HG02763 (cell line): ENCODE measurements around the gene IPMK.
"Not testable (repeated sequence)": the region's sequence is repeated elsewhere in the genome, so short reads cannot be mapped to it uniquely, and the experiment has no call there.

ENCODE experiments used
- ATAC-seq: cut with Tn5 transposase; IDR thresholded peaks from one replicate; pipeline ENCODE4 v1.9.1; 2021; ENCODE audit warnings: mild to moderate bottlenecking, moderate library complexity; ENCODE audit not compliant: unreplicated experiment

The IPMK gene

DNA sequence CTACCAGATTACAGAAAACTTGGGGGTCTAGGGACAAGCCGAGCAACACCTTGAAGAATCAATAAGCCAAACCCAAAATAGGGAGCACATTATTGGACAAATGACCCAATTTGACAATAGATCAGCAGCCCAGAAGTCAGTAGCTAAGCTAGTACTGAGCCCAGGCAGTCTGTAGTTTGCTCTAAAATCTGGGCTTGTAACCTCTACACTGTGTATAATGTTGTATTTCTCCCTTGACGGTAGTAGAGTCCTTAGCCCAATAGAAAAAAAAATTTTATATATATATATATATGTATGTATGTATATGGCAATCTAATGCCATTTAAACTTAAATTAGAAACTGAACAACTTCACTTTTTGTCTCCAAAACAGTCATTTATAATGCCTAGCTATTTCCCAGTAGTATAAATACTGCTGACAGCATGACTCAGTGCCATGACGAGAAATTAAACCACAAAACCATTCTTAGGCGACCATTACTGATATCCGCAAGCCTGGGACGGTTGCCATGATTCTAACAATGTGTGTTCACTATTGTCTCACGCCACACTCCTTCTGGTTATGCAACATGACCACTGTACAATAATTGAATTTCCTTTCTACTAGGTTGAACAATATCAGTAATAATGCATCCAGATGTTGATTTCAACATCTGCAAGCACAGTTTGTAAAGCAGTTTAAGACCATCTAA is 110.5 kb downstream of the IPMK start:
- no peak for ATAC-seq

DNA sequence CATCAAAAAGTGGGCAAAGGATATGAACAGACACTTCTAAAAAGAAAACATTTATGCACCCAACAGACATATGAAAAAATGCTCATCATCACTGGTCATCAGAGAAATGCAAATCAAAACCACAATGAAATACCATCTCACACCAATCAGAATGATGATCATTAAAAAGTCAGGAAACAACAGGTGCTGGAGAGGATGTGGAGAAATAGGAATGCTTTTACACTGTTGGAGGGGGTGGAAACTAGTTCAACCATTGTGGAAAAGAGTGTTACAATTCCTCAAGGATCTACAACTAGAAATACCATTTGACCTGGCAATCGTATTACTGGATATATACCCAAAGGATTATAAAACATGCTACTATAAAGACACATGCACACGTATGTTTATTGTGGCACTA is 111.8 kb downstream of the IPMK start:
- not testable (repeated sequence) for ATAC-seq

DNA sequence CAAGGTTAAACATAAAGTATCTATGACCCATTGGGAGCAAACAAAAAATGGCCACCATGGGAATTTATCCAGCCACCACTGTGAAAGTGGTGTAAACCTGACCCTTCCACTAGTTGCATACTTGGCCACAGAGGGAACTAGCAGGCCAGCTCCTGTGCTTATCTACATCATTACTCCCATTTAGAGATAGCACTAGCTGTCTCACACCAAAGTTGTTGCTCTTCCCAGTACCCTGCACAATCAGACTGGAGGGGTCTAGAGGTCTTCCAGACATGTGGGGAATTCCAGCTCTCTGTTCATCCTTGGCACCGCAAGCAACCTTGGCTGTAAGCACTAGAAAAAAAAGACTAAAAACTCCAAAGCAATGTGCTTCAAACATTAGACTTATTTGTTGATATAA is 113.9 kb downstream of the IPMK start:
- ATAC-seq: no peak

DNA sequence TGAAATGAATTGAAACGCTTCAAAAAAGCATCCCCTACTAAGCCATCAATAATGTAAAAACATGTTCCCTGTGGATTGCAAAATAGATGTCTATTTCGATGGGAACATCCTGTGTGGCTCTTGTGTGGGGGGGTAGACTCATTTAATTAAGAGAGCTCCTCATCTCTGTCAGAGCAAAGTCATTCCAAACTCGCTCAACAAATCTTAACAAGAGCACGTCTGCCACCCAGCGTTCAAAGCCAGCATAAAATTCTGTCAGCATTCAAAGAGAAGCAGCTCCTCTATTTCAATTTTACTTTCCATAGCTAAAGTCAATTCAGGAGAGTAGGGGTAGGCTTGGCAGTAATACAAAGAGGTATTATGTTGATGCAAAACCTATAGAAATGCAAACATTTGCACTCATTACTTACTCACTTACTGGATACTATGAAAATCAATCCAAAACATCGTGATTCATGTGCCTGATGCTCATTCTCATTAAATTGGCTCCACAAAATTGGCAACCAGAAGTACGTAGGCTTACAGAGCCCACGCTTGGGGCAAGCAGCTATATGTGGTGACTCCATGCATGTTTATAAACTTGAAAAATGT is 114.9 kb downstream of the IPMK start:
- peak; percentile 61 for ATAC-seq

DNA sequence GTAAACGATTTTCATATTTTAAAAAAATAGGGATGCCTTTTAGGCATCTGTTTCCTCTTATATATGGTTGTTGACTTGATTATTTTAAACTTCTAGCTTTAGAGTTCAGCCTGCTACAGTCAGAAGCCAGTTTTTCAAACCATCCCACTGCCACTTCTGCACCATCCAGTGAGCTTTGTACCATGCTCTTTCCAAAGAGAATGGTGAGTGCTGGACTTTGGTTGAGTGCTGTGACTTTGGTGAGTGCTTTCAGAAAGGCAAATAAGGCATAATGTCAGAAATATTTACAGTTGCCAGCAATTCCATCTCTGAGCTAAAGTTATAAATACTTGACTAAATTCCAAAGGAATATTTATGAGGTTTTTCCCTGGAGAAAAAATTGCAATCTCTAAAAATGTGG is 117.4 kb downstream of the IPMK start:
- ATAC-seq: no peak

DNA sequence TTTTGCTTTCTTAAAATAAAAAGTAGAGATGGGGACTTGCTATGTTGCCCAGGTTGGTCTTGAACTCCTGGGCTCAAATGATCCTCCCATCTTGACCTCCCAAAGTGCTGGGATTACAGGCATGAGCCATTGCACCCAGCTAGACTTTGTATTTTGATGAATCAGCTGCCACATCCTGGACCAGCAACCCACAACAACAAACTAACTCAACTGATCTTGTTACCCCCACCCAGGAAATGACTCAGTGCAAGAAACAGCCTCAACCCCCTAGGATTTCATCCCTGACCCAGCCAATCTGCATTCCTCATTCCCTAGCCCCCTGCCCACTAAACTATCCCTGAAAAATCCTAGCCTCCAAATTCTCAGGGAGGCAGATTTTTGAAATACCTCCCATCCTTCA is 123.8 kb downstream of the IPMK start:
- ATAC-seq: no peak
